Transverse colon (tissue), 4 donors: ENCODE data around the gene INO80E. TPM values are rescaled to one million over a fixed set of nuclear protein-coding genes. Genes with fewer than 3 reads are reported as not detected.
A peak's percentile ranks its signal among the peaks of the same experiment; 100 is the strongest.

Experiments
- DNase-seq: peaks from one replicate; pipeline ENCODE4 v3.0.0-alpha.2; 2019
- H3K27ac ChIP-seq, 4 donors: fragments of 200-600 bp; sonication (generic); 2 replicates each; pipeline ENCODE4 v1.5.1; 2016 to 2018; ENCODE audit warnings: inconsistent platforms in 4 of 4
- H3K27me3 ChIP-seq: fragments of 200-600 bp; sonication (generic); 2 replicates; pipeline ENCODE4 v1.5.1; 2017; ENCODE audit warnings: inconsistent platforms
- H3K36me3 ChIP-seq, 4 donors: fragments of 200-600 bp; sonication (generic); 2 replicates each; pipeline ENCODE4 v1.5.1; 2017 to 2019; ENCODE audit warnings: inconsistent platforms in 4 of 4
- H3K4me1 ChIP-seq, 4 donors: fragments of 200-600 bp; sonication (generic); 2 replicates each; pipeline ENCODE4 v1.5.1; 2017 to 2020; ENCODE audit warnings: inconsistent platforms in 4 of 4
- H3K4me3 ChIP-seq, 4 donors: fragments of 200-600 bp; sonication (generic); 1 replicate in 1 of 4; 2 replicates in 3 of 4; pipeline versions ENCODE4 v1.5.1 to v1.6.1; 2017 to 2019; ENCODE audit warnings: inconsistent platforms in 4 of 4
- H3K9me3 ChIP-seq, 2 donors: fragments of 200-600 bp; sonication (generic); 2 replicates each; pipeline ENCODE4 v1.5.1; 2017 to 2019; ENCODE audit warnings: inconsistent platforms in 2 of 2
- EP300 ChIP-seq: sonication (generic); formaldehyde crosslinking; IDR thresholded peaks from one replicate; pipeline ENCODE4 v1.6.1; 2017; ENCODE audit warnings: antibody characterized with exemption, low read depth
- POLR2A ChIP-seq: fragments of 450-650 bp; IDR thresholded peaks from one replicate; pipeline ENCODE4 v1.6.1; 2016; ENCODE audit warnings: antibody characterized with exemption, mild to moderate bottlenecking, moderate library complexity
- POLR2AphosphoS5 ChIP-seq, 3 donors: sonication (generic); formaldehyde crosslinking; IDR thresholded peaks; one replicate each; pipeline ENCODE4 v1.6.1; 2016; ENCODE audit warnings: antibody characterized with exemption in 3 of 3
- WGBS, 2 donors: methylation state at CpG; one replicate each; pipeline ENCODE4 v1.1.5; 2018; ENCODE audit warnings: low coverage in 1 of 2; 5-methylcytosine and 5-hydroxymethylcytosine counted together
- in situ Hi-C, 4 donors: fragments of 200-750 bp; cut with MboI; loops; one replicate each; pipeline versions ENCODE4 v1.15.0 to v1.15.1; 2017; ENCODE audit warnings: low sequenced_read_pairs in 3 of 4, low pct_ligation_motif_present in 1 of 4, low pct_unique_long_range_greater_than_20kb in 1 of 4
- intact Hi-C: fragments of 100-400 bp; cut with DNase I; formaldehyde crosslinking; loops from one replicate; pipeline ENCODE4 v1.15.1; 2023; ENCODE audit warnings: low total_unique reads
- total RNA-seq, 4 donors: library from RNA; depleted of rRNA; stranded (reverse); fragments of >200 nt; gene quantifications; one replicate each; pipeline ENCODE4 v1.1.0, GENCODE V29; 2016
- TF ChIP-seq, protein P1 (sequence below), 5 experiments: fragments of 200-600 bp in 3 of 5; fragments of 450-650 bp in 2 of 5; sonication (generic) in 3 of 5; IDR thresholded peaks; 1 replicate in 2 of 5; 2 replicates in 3 of 5; pipeline ENCODE4 v1.5.1; 2016 to 2017; ENCODE audit warnings: antibody characterized with exemption in 5 of 5, inconsistent platforms in 3 of 5, mild to moderate bottlenecking in 2 of 5, moderate library complexity in 1 of 5

INO80E gene
- total RNA-seq, 4 donors from 2014 or later, result 65.6 to 94.3 (median 73.0) TPM

DNA sequence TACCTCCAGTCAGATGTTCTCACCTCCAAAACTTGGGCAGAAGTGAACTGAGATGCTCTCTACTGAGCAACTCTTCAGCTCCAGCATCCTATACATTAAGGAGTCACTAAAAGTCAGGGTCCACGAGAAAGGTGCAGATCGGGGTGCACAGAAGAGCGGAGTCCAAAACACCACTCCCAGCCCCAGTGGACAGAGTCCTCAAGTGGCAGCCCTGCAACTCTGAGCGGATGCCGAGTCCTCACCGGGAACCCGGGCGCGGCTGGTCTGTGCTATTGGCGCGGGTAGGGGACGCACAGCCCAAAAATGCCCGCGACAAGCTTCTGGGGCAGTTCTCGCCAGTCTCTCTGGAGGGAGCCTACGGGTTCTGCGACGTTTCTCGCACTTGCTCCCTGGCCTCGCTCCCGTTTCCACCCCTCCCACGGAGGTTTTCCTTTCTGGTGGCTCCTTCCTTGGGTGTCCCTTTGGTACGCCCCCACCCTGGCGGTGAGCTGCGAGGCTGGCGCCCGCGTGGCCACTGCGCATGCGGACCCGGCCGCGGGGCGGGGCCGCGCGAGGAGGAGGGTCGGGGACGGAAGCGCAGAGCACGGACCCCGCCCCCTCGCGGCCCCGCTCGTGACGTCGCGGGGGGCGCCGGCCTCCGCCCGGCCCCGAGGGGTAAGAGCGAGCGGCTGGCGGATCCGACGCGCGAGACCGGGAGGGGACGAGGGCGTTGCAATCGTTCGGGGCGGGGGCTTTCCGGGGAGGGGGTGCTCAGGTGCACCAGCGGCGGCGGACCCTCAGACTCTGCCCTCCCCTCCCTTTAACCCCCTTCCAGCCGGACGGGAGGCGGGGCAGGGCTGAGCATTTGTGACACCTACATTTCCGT is 34.3 kb upstream of the INO80E start, which contains the start of gene TMEM219:
TMEM219 (plus strand) TSS at position 601 of the 865 bp plus-strand sequence. CDS start 1,065 bp downstream, outside the sequence.
- H3K27ac ChIP-seq, result peak within 1 kb of the TSS; percentile 93 to 98 (median 96)
- no peaks in the 10 kb centered on the region for H3K9me3 ChIP-seq
- H3K4me3 ChIP-seq, result peak within 1 kb of the TSS; percentile 60 to 90 (median 76)
- peak; percentile 64 for TF ChIP-seq POLR2A
- TF ChIP-seq EP300, result no peak
- TF ChIP-seq, protein P1, sequence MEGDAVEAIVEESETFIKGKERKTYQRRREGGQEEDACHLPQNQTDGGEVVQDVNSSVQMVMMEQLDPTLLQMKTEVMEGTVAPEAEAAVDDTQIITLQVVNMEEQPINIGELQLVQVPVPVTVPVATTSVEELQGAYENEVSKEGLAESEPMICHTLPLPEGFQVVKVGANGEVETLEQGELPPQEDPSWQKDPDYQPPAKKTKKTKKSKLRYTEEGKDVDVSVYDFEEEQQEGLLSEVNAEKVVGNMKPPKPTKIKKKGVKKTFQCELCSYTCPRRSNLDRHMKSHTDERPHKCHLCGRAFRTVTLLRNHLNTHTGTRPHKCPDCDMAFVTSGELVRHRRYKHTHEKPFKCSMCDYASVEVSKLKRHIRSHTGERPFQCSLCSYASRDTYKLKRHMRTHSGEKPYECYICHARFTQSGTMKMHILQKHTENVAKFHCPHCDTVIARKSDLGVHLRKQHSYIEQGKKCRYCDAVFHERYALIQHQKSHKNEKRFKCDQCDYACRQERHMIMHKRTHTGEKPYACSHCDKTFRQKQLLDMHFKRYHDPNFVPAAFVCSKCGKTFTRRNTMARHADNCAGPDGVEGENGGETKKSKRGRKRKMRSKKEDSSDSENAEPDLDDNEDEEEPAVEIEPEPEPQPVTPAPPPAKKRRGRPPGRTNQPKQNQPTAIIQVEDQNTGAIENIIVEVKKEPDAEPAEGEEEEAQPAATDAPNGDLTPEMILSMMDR (IDR thresholded peaks at IDR 0.05), result peak; percentile 48 to 90 (median 59)
- TF ChIP-seq POLR2AphosphoS5 (IDR thresholded peaks at IDR 0.05), result peak; percentile 66 to 90 (median 83)
- intact Hi-C loops, result no loop called here
- in situ Hi-C loops, result no loop called here
- WGBS, 2 donors, result 0% methylated on average over 50 of the region's 75 CpGs; no CpG with 5 or more reads in 1 of the 2 donors
- H3K36me3 ChIP-seq, result no peaks in the 10 kb centered on the region
- DNase-seq, result peak; percentile 94
- peaks cover 0 to 38% (median 20%) of the 10 kb centered on the region in 4 donors for H3K4me1 ChIP-seq
- H3K27me3 ChIP-seq, result no peaks in the 10 kb centered on the region

DNA sequence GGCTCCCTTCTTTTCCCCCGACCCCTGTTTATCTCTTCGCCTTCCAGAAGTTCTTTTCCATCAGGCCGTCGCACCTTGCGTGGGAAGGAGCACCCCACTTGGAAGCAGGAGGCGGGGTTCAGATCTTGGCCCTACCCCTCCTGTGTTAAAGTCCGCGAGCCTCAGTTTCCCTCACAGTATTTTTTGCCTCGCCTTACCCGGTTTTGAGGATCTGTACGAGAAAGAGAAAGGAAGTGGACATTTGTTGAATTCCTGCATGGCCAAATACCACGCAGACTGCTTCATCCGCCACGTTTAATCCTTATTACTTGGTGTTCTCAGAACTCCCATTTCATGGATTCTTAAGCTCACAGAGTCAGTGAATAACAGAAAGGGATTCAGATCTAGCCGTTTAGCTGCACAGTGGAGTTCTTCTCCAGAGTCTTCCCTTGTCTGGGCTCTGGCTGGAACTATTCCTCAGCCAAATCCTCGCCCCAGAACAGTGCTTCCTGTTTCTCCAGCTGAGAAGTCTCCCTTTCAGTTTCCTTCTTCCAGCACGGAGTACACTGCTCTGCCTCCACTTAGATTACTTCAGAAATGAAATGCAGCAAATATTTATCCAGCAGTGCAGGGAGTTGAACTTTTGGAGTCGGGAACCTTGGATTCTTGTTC is 33.6 kb upstream of the INO80E start:
- Histone ChIP-seq H3K4me1 (peaks cover 0 to 38% (median 20%) of the 10 kb centered on the region in 4 donors), H3K36me3 (no peaks in the 10 kb centered on the region), H3K27me3 (no peaks in the 10 kb centered on the region), H3K9me3 (no peaks in the 10 kb centered on the region), H3K27ac (peak overlapping the region; percentile 93 to 98 (median 96)), H3K4me3 (peak overlapping the region; percentile 60 to 90 (median 76))
- intact Hi-C loops (no loop called here), in situ Hi-C loops (no loop called here)
- 0 to 5% methylated on average over 2 to 18 of the region's 18 CpGs for WGBS, 2 donors
- DNase-seq, result peak; percentile 48
- TF ChIP-seq POLR2AphosphoS5 (IDR thresholded peaks at IDR 0.05) (peak in 2 of 3 donors; percentile 44 to 50), EP300 (no peak)

DNA sequence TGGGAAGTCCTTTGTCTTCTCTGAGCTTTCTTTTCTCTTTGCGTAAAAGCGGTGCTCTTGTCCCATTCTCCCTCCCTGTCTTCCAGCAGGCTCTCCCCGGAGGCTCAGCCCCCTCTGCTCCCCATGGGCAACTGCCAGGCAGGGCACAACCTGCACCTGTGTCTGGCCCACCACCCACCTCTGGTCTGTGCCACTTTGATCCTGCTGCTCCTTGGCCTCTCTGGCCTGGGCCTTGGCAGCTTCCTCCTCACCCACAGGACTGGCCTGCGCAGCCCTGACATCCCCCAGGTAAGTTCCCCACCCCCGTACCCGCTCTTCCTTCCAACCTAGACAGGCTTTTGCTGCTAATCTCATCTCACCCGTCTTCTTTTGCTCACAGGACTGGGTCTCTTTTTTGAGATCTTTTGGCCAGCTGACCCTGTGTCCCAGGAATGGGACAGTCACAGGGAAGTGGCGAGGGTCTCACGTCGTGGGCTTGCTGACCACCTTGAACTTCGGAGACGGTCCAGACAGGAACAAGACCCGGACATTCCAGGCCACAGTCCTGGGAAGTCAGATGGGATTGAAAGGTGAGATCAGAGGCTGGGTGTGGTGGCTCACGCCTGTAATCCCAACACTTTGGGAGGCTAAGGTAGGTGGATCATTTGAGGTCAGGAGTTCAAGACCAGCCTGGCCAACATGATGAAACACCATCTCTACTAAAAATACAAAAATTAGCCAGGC is 32.9 kb upstream of the INO80E start:
- H3K36me3 ChIP-seq, result peaks cover 0 to 4% (median 0%) of the 10 kb centered on the region in 4 donors
- peak overlapping the region in 3 of 4 donors; percentile 60 to 83 (median 70) for H3K4me3 ChIP-seq
- no peaks in the 10 kb centered on the region for H3K9me3 ChIP-seq
- intact Hi-C loops (no loop called here), in situ Hi-C loops (no loop called here)
- peak overlapping the region; percentile 93 to 98 (median 96) for H3K27ac ChIP-seq
- DNase-seq, result no peak
- peaks cover 0 to 38% (median 20%) of the 10 kb centered on the region in 4 donors for H3K4me1 ChIP-seq
- no peak for TF ChIP-seq POLR2AphosphoS5 (IDR thresholded peaks at IDR 0.05)
- TF ChIP-seq EP300, result no peak
- TF ChIP-seq, protein P1 (IDR thresholded peaks at IDR 0.05), result no peak
- TF ChIP-seq POLR2A, result no peak
- H3K27me3 ChIP-seq, result no peaks in the 10 kb centered on the region
- 28 to 85% methylated on average over 2 to 14 of the region's 14 CpGs for WGBS, 2 donors

DNA sequence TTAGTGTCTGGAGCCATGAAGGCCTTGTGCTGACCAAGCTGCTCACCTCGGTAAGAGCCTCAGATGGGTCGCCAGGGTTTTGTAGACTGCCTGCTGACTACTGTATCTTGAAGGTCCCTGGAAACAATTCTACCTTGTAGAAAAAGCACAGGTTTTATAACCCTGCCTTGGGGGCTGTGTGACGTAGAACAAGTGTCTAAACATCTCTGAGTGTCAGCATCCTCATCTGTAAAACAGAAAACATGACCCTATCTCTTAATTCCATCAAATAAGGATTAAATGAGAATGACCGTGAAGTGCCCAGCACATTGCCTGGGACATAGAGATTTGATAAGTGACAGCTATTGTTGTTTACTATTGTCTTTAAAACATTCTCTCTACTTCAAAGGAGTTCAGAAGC is 27.8 kb upstream of the INO80E start:
- WGBS, 2 donors, result 78 to 95% methylated on average over 2 to 4 of the region's 4 CpGs

More for the DNA sequence above, 27.8 kb upstream of the INO80E start:
- no peak for TF ChIP-seq EP300
- no peak for TF ChIP-seq POLR2A
- no peak for TF ChIP-seq POLR2AphosphoS5 (IDR thresholded peaks at IDR 0.05)
- TF ChIP-seq, protein P1 (IDR thresholded peaks at IDR 0.05), result no peak
- no peaks in the 10 kb centered on the region for H3K9me3 ChIP-seq
- no peak overlapping the region for H3K27ac ChIP-seq
- intact Hi-C loops (no loop called here), in situ Hi-C loops (no loop called here)
- peaks cover 0 to 12% (median 6%) of the 10 kb centered on the region in 4 donors for H3K36me3 ChIP-seq
- DNase-seq, result no peak
- no peaks in the 10 kb centered on the region for H3K27me3 ChIP-seq
- no peak overlapping the region for H3K4me3 ChIP-seq
- peaks cover 0 to 25% (median 8%) of the 10 kb centered on the region in 4 donors for H3K4me1 ChIP-seq
